Endothelial cell (in vitro differentiated cells): ENCODE results near the gene TMPRSS5. TPM values are rescaled to one million over a fixed set of nuclear protein-coding genes. Genes with fewer than 3 reads are reported as not detected.
"Not testable (repeated sequence)": the region's sequence is repeated elsewhere in the genome, so short reads cannot be mapped to it uniquely, and the experiment has no call there.

ENCODE experiments used
- DNase-seq: peaks from one replicate; pipeline ENCODE4 v3.0.0; 2021; ENCODE audit warnings: low spot score
- H3K27ac Mint-ChIP-seq: one replicate; pipeline ENCODE4 v1.8.0; 2021; ENCODE audit warnings: mixed read lengths, inconsistent platforms; ENCODE audit not compliant: unreplicated experiment
- H3K27me3 Mint-ChIP-seq: one replicate; pipeline ENCODE4 v1.8.0; 2021; ENCODE audit warnings: mild to moderate bottlenecking, moderate library complexity, mixed read lengths, inconsistent platforms; ENCODE audit not compliant: unreplicated experiment
- H3K36me3 Mint-ChIP-seq: one replicate; pipeline ENCODE4 v1.8.0; 2021; ENCODE audit warnings: mild to moderate bottlenecking, low read depth, mixed read lengths, inconsistent platforms; ENCODE audit not compliant: unreplicated experiment
- H3K4me1 Mint-ChIP-seq: one replicate; pipeline ENCODE4 v1.8.0; 2021; ENCODE audit warnings: mild to moderate bottlenecking, mixed read lengths, inconsistent platforms; ENCODE audit not compliant: unreplicated experiment
- H3K4me3 Mint-ChIP-seq: one replicate; pipeline ENCODE4 v1.8.0; 2021; ENCODE audit warnings: mild to moderate bottlenecking, mixed read lengths, inconsistent platforms; ENCODE audit not compliant: unreplicated experiment
- H3K9me3 Mint-ChIP-seq: one replicate; pipeline ENCODE4 v1.8.0; 2021; ENCODE audit warnings: mixed read lengths, inconsistent platforms; ENCODE audit not compliant: unreplicated experiment
- CTCF ChIP-seq: fragments of 200-600 bp; sonication (generic); IDR thresholded peaks from one replicate; pipeline ENCODE4 v1.5.0; 2021; ENCODE audit warnings: antibody characterized with exemption; ENCODE audit not compliant: unreplicated experiment
- total RNA-seq: library from RNA; stranded (reverse); fragmentation: NEBNext Ultra II Directional; extraction: Animal tissue kit (Norgen Biotek cat#: 25700); gene quantifications from one replicate; pipeline ENCODE4 v1.2.1, GENCODE V29; 2021; ENCODE audit not compliant: unreplicated experiment

Gene TMPRSS5
- total RNA-seq, 1 donor from 2014 or later: 2.7 TPM

GRCh38 chr11:113675565-113675964, 30.5 kb downstream of the TMPRSS5 start:
- H3K9me3 Mint-ChIP-seq: no peaks in the 10 kb centered on the region
- no peaks in the 10 kb centered on the region for H3K27me3 Mint-ChIP-seq
- H3K27ac Mint-ChIP-seq: no peak overlapping the region
- TF ChIP-seq CTCF: no peak
- H3K4me1 Mint-ChIP-seq: no peaks in the 10 kb centered on the region
- no peak overlapping the region for H3K4me3 Mint-ChIP-seq
- DNase-seq: no peak
- H3K36me3 Mint-ChIP-seq: no peaks in the 10 kb centered on the region

DNA sequence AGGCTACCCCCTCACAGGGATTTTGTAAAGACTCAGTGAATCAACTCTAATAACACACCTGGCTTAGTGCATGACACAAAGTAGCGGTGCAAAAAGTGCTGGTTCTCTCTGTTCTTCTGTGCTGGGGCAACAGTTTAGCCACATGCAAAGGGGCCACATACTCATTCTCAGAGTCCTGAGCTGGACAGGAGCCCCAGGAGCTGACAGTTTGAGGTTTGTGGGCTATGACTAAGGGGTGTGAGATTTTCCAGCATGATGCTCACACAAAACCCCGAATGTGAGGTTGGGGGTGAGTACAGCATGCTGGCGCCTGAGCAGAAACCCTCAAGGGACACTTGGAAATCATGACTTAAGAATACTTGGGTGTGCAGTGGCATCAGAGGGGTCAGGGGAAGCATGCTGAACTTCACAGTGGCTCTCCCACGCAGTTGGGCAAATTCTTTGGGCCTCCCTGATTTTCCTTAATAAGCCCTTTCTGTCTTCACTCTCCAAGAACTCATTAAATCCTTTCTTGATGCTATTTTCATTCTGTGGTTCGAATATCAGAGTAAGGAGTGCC, 31.0 kb downstream of the TMPRSS5 start:
- no peak for TF ChIP-seq CTCF
- no peak overlapping the region for H3K27ac Mint-ChIP-seq
- no peak overlapping the region for H3K4me3 Mint-ChIP-seq
- H3K4me1 Mint-ChIP-seq: no peaks in the 10 kb centered on the region
- H3K36me3 Mint-ChIP-seq: no peaks in the 10 kb centered on the region
- no peaks in the 10 kb centered on the region for H3K27me3 Mint-ChIP-seq
- no peak for DNase-seq
- no peaks in the 10 kb centered on the region for H3K9me3 Mint-ChIP-seq

DNA sequence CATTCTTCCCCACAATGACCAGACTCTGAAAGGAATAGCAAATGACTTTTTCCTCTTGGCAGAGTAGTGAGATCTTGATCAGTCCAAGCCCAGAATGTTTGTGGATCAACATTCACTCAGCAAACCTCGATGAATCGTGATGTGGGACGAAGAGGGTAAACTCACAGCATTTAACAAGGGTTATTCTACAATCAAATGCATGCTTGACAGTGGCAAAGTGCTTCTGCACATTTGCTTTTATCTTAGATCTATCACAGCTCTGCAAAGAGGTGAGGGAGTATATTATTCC, 31.8 kb downstream of the TMPRSS5 start:
- TF ChIP-seq CTCF: no peak
- no peak overlapping the region for H3K27ac Mint-ChIP-seq

GRCh38 chr11:113673550-113674396, 32.3 kb downstream of the TMPRSS5 start:
- Mint-ChIP-seq H3K27me3 (no peaks in the 10 kb centered on the region), H3K9me3 (no peaks in the 10 kb centered on the region), H3K36me3 (no peaks in the 10 kb centered on the region), H3K4me1 (no peaks in the 10 kb centered on the region), H3K4me3 (no peak overlapping the region), H3K27ac (no peak overlapping the region)
- DNase-seq: no peak
- no peak for TF ChIP-seq CTCF

More for the DNA sequence above, 31.8 kb downstream of the TMPRSS5 start:
- Mint-ChIP-seq H3K4me3 (no peak overlapping the region), H3K27me3 (no peaks in the 10 kb centered on the region), H3K36me3 (no peaks in the 10 kb centered on the region), H3K4me1 (no peaks in the 10 kb centered on the region), H3K9me3 (no peaks in the 10 kb centered on the region)
- no peak for DNase-seq

- not testable (repeated sequence) for H3K27ac Mint-ChIP-seq, DNase-seq, H3K9me3 Mint-ChIP-seq, H3K36me3 Mint-ChIP-seq, H3K27me3 Mint-ChIP-seq, H3K4me3 Mint-ChIP-seq, H3K4me1 Mint-ChIP-seq
Observed at GRCh38 chr11:113671914-113672313, 34.2 kb downstream of the TMPRSS5 start.
